GM20431 (cell line): ENCODE data around the gene PTTG1IP.
"Not testable (repeated sequence)": the region's sequence is repeated elsewhere in the genome, so short reads cannot be mapped to it uniquely, and the experiment has no call there.

Experiments
- in situ Hi-C: fragments of 300-500 bp; cut with MseI, MboI; formaldehyde crosslinking; loops from one replicate; pipeline ENCODE4 v1.15.0; 2020; ENCODE audit warnings: low sequenced_read_pairs; ENCODE audit not compliant: unreplicated experiment

PTTG1IP gene

GRCh38 chr21:44873356-44874239 is at the start of gene PTTG1IP:
TSS of gene PTTG1IP (minus strand) at chr21:44873690. CDS start at chr21:44873616, 74 bp downstream.
- in situ Hi-C loops, result no loop called here

GRCh38 chr21:44921928-44922327 is 48.4 kb upstream of the PTTG1IP start:
- in situ Hi-C loops, result no loop called here

GRCh38 chr21:44920694-44921604 is 47.5 kb upstream of the PTTG1IP start, which contains the start of gene ITGB2:
TSS of gene ITGB2 (minus strand) at chr21:44920899. CDS start at chr21:44910782, 10,117 bp downstream.
- in situ Hi-C loops, result no loop called here

DNA sequence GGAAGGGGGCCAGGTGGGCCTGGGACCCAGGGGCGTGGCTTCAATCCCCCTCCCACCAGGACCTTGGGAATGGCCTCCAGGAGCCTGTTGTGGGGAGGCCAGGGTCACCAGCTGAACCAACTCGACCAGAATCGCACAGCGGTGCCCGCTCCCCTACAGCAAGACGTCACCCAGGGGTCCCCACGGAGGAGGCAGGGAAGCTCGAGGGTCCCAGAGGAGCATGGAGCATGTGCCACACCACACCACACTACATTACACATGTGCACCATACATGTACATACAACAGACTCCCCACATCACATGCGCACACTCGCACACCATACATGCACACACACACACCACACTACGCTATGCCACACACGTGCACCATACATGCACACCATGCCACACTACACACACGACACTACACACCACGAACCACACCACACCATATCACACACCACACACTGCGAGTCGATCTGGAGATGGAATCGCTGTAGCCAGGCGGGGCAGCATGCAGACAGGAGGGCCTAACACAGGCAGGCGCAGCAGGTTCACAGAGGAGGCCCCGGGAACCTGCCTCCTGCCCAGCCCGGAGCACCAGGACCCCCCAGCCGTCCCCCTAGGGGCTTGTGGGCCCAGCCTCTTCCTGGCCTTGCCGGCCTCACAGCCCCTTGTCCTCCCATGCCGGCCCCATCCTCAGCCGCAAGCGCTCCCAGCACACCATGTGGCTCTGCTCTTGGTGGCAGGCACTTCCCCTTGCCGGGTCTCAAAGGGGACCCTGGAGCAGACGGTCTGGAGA is 46.6 kb upstream of the PTTG1IP start:
- in situ Hi-C loops, result no loop called here

- in situ Hi-C loops, result no loop called here
Observed at GRCh38 chr21:44919111-44919912, 45.8 kb upstream of the PTTG1IP start.

DNA sequence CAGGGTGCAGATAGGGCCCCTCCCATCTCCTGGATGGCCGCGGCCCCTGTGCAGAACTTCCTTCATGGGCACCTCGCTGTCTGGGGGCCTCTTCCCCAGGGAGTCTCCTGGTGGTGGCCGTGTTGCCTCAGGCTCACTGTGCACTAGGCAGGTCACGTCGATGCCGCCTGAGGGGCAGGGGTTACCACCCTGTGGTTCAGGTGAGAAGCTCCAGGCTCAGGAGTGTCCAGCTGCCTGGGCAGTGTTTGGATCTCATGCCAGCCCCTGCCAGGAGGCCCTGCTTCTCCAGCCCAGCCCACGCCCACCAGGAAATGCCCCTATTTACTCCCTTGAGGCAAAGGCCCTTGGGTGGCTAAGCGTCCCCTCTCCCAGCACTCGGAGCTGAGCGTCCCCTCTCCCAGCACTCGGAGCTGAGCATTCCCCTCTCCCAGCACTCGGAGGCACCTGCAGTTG is 45.1 kb upstream of the PTTG1IP start:
- in situ Hi-C loops, result no loop called here

DNA sequence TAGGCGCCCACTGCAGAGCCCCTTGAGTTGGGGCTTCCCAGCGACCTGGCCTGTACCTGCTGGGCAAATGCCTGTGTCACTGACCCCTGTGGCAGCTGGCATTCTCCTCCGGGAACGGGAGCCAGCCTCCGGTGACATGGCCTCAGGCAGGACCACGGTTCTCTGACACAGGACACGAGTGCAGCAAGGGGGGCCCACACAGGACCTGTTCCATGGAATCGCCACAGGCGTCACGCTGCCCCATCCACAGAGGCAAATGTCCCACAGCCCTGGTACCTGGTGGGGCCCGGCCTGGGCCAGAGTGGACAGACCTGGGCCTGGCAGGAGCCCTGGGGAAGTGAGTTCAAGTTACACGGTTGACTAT is 44.6 kb upstream of the PTTG1IP start:
- in situ Hi-C loops, result no loop called here

DNA sequence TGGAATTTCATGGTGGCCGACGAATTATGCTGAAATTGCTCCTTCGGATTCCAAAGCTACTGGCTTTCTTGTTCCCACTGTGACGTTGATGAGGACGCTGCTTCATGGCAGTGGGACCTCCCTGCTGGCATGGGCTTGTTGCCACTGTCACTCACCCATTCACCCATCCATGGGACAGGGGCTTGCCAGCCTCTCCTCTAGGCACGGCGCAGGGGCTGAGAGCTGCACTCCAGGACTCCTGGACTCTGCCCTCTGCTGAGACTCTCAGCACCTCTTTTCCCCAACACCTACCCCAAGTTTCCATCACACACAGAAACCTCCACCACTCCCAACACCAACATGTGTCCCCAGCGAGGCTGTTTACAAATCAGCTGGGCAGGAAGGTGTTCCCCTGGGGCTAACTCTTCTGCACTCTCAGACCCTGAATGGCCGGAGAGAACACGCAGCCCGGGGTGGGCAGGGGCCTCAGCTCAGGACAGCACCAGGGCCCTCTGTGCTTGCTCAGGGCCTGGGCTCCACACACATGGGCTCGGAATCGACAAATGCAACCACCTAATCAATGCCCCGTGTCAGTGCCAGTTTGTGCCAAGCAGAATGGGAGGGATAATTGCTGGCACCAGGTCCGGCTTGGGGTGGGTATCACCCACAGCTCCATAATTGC is 44.1 kb upstream of the PTTG1IP start:
- in situ Hi-C loops, result no loop called here

GRCh38 chr21:44916965-44917364 is 43.5 kb upstream of the PTTG1IP start:
- in situ Hi-C loops, result no loop called here

- in situ Hi-C loops, result no loop called here
Observed at GRCh38 chr21:44914176-44914874, 40.8 kb upstream of the PTTG1IP start.

DNA sequence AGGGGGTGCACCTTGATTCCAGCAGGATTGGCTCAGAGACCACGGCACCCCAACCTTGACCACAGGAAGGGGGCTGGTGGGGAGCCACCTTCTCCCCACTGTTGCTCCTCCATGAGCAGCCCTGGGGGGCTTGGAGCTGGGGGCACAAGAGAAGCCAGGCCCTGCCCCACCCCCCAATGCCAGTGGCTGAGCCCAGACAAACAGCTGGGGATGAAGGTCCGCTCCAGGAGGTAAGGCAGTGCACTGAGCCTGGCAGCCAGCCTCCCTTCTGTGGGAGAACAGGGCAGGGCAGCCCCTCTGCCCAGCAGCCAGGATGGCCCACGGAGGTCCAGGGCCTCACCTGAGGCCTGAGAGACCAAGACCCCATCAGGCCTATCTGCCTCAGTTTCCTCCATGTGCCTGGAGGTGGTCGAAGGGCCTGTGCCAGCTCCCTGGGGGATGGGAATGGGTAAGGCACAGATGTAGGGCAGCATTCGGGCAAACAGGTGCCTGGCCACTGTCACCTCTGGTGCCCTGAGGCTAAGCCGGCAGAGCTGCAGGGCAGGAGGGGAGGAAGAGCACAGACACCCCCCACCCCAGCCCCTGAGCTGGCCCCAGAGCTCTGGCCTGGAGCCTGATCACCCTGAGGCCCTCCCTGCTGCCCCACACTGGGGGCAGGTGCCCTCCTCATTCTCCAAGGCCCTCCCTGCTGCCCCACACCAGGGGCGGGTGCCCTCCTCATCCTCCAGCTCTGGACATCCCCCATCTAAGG is 40.1 kb upstream of the PTTG1IP start:
- in situ Hi-C loops, result no loop called here

GRCh38 chr21:44912506-44913412 is 39.3 kb upstream of the PTTG1IP start:
- in situ Hi-C loops, result not testable (repeated sequence)

- in situ Hi-C loops, result no loop called here
Observed at GRCh38 chr21:44912158-44912473, 38.6 kb upstream of the PTTG1IP start.

DNA sequence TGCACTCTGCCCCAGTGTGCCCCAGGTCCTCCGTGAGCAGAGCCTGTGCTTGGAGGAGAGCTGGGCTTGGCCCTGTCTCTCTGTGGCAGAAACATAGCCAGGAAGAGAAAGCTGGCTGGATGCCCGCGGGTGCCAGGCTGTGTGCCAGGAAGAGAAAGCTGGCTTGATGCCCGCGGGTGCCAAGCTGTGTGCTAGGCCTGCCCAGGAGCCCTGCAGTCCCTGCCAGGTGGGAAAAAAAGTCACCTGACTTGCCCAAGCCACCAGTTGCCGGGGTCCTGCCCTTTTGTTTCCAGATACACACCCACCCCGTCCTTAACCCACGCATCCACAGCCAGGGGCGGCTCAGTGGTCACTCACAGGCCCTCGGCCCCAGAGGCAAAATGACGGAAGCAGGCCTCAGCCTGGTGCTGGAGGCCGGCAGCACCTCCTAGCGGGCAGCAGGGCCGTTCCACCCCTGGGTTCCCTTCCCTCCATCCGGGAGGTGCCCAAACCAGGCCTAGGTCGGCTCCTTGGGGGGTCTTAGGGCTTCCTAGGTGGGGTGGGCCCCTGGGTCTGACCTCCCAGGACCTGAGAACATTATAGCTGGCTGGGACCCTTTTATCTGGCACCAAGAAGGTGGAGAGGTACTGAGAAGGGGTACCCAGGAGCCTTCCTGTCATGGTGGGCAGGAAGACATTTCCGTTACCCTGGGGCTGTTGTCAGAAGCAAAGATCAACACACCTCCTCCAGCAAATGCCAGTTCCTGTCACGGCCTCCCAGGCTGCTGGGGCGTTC is 38.1 kb upstream of the PTTG1IP start:
- in situ Hi-C loops, result no loop called here

DNA sequence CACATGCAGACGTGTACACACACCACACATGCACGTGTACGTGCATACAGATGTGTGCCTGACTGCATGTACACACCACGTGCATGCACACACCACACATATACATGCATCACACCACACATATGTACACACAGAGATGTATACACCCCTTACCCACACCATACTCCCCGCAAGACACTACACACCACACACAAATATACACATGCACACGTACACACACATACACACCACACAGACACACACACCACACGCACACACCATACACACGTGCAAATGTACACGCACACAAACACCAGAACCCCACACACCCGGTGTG is 37.5 kb upstream of the PTTG1IP start:
- in situ Hi-C loops, result no loop called here
